CD1c-positive myeloid dendritic cell (primary cell): ENCODE results near the gene TECR.
"Not testable (repeated sequence)": the region's sequence is repeated elsewhere in the genome, so short reads cannot be mapped to it uniquely, and the experiment has no call there.

Experiments used
- DNase-seq: peaks from one replicate; pipeline ENCODE4 v3.0.0-alpha.2; 2016; ENCODE audit errors: extremely low spot score

TECR gene

GRCh38 chr19:14584372-14584771, 55.0 kb downstream of the TECR start:
- not testable (repeated sequence) for DNase-seq

GRCh38 chr19:14585187-14585586, 55.8 kb downstream of the TECR start:
- peak; percentile 66 for DNase-seq

- peak; percentile 46 for DNase-seq
Observed at GRCh38 chr19:14589433-14589832, 60.0 kb downstream of the TECR start.

- no peak for DNase-seq
Observed at GRCh38 chr19:14595558-14595957, 66.2 kb downstream of the TECR start.

- DNase-seq: no peak
Observed at GRCh38 chr19:14599548-14600147, 70.3 kb downstream of the TECR start.

- DNase-seq: no peak
Observed at GRCh38 chr19:14603990-14604387, 74.6 kb downstream of the TECR start.

- no peak for DNase-seq
Observed at GRCh38 chr19:14606627-14607026, 77.2 kb downstream of the TECR start.

GRCh38 chr19:14611051-14611450, 81.7 kb downstream of the TECR start:
- DNase-seq: no peak

- not testable (repeated sequence) for DNase-seq
Observed at GRCh38 chr19:14612242-14612641, 82.8 kb downstream of the TECR start.

GRCh38 chr19:14612657-14613056, 83.3 kb downstream of the TECR start:
- no peak for DNase-seq

- peak; percentile 11 for DNase-seq
Observed at GRCh38 chr19:14613399-14614098, 84.2 kb downstream of the TECR start.

- DNase-seq: peak; percentile 94
Observed at GRCh38 chr19:14614099-14614412, 84.7 kb downstream of the TECR start.
